Left lobe of liver (tissue), 2 donors: ENCODE results near the gene PSD2. TPM values are rescaled to one million over a fixed set of nuclear protein-coding genes. Genes with fewer than 3 reads are reported as not detected.

Experiments
- ATAC-seq: fragments of 200-7000 bp; cut with Tn5 transposase; one replicate; pipeline ENCODE4 v1.9.1; 2020; ENCODE audit warnings: mild to moderate bottlenecking, moderate library complexity
- DNase-seq: peaks from one replicate; pipeline ENCODE4 v3.0.0-alpha.2; 2020; ENCODE audit warnings: low spot score
- total RNA-seq: library from RNA; stranded (reverse); gene quantifications from one replicate; pipeline ENCODE4 v1.2.1, GENCODE V29; 2021
- donor health status: DM: no; HTN: no; CAD: no; lungs with moderate emphysema.
- donor health status: DM: no; HTN: yes; CAD: no.

Gene PSD2
- total RNA-seq, 1 donor from 2014 or later, result 0.08 TPM

DNA sequence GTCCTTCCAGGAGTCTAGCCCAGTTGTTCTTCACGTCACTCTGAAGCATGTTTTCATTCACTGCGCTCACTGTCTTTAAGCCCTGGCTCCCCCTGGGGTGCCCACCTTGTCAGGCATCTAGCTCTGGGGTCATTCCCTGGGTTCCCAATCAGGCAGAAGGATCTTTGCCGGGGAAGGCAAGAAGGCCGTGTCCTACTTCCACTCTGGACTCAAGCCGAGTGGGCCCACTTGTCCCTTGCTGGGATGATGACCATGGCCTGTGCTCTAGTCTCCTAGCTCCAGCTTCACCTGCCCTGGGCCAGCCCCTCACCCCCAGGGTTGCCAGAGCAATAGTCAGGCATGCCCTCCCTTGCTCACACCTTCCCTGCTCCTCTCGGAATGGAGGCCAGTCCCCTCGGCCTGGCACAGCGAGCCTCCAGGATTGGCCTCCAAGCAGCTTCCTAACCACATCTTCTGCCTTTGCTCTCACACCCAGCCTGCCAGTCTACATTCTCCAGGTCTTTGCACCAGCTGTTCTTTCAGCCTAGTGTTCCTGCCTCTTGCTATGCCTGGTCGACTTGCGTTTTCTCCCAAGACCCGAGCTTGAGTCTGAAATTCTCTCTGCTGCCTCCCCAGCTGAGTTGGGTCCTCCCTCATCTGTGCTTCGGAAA lies 32.2 kb upstream of the PSD2 start:
- ATAC-seq, result no peak
- DNase-seq, result no peak

DNA sequence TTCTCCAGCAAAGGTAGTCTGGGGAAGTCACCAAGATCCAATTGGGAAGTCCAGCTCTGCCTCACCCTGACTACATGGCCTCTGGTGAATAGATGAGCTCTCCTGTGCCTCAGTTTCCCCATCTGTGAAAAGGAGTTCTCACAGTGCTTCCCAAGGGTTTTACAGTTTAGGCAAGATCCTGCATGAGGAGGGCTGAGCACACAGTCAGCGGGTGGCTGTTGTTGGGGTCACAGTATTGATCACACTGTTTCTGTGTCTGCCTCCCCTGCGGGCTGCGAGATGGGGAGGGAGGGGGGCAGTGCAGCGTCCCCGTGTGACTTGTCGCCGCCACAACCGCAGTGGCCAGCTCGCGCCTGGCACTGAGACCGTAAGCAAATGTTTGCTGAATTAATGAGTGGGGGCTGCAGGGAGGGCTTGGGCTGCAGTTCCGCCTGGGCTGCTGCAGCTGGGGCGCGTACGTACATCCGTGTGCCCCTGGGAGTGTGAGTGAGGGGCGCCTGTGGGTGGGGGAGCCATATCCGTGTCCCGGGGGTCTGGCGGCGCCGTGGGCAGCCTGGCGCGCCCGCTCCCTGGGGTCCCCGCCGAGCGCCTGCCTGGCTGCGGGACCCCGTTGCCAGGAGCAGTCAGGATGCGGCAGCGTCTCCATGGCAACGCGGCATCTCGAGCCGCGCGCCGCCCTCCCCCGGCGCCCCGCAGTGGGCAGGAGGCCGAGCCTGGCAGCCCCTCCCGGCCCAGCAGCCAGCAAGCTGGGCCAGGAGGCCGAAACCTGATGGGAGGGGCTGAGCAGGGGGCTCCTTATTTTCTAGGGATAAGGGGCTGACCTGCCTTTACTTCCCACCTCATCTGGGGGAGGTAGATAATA lies 31.4 kb upstream of the PSD2 start:
- ATAC-seq, result no peak
- no peak for DNase-seq

DNA sequence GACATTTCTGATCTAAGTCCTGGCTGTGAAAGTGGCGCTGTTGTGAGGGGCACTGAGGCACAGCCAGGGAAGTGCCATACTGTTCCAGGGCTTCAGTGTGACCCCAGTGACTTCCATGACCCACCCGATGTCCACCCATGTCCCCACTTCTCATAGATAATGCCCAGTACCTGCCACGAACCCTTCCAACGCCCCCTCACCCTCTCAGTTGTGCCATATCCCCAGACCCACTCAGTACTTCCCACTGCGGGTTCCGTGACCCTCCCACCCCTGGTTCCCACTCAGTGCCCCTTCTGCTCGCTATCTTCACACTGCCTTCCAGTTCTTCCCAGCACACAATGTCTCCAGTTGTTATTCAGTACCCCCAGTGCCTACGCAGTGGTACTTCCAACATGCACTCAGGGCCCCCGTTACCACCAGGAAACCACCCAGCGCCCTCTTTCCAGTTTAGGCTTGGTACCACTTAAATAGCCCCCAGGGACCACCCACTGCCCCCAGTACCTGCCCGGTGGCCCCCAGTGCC lies 30.7 kb upstream of the PSD2 start:
- no peak for DNase-seq

DNA sequence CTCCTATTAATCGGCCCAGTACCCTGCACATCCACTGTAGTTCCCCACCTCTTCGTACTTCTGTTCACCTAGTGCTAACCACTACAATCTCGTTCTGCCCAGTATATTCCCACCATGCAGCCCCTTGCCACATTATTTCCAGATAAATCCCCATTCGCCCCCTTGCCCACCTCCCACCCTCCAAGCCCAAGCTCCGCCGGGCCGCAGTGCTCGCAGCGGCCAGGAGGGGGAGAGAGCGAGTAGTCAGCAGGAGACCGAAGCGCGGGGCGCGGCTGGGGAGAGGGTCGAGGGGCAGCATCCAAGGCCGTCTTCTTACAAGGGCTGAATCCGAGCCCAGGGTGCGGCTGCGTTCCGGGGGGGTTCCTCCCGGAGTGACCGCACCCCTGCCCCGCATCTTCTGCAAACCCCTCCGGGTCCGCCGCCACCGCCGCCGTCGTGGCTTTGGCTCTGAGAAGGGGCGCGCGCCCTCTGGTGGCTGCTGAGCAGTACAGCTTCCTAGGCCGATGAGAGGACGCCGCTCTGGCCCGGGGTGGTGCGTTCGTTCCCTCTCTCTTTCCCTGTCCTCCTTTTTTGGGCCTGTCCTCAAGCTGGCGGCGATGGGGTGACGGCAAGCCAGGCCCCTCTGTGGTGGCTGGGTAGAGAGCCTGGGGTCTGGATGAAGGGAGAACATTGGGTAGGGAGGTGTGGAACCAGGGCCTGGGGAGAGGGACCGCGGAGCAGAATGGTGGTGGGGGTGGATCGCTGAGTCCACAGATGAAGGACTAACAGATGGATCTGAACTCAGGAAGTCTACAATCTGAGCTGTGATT lies 30.0 kb upstream of the PSD2 start:
- peak; percentile 89 for ATAC-seq
- peak; percentile 79 for DNase-seq

More for the DNA sequence above, 30.7 kb upstream of the PSD2 start:
- ATAC-seq, result no peak

DNA sequence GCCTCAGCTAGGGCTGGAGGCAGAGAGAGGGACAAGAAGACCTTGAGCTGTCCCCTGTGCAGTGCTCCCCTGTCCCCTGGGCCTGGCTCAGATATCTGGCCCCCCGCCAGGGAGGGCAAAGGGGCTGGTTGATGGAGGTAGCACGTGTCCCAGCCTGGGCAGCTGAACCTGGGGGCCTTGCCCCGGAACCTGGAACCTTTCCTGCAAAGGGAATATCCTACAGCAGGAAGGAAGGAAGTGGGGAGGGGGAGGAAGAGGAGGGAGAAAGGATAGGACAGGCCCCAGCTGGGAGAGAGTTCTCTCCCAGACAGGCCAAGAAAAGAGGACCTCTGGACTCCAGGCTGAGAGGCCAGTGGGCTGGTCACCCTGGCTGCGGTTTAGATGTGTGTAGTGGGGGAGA lies 27.6 kb upstream of the PSD2 start:
- peak; percentile 85 for DNase-seq
- ATAC-seq, result peak; percentile 64

DNA sequence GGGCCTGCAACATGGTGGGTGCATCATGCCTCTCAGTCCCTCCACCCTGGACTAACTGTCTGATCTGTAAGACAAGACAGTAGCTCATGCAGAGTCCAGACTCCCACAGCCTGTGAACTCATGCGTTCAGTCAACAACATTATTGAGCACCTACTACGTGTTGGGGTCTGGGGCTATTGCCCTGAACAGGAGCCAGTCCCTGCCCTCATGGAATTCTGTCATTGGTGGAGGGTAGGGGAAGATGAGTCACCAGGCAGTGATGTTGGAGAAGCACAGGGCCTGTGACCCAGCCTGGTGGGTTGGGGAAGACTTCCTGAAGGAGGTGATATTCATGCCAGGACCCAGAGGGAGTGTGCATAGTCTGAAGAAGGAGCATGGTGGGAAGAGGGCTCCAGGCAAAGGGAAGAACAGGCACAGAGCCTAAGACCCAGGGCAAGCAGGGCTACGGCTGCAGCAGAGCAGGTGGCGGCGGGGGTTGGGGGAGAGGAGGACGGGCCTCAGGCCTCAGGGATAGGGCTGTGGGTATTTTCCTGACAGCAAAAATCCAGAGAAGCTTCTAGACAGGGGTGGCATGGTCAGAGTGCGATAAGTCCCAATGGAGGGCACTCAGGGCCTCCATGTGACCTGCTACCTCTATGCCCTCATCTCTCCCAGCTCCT lies 26.7 kb upstream of the PSD2 start:
- ATAC-seq, result no peak
- DNase-seq, result no peak

DNA sequence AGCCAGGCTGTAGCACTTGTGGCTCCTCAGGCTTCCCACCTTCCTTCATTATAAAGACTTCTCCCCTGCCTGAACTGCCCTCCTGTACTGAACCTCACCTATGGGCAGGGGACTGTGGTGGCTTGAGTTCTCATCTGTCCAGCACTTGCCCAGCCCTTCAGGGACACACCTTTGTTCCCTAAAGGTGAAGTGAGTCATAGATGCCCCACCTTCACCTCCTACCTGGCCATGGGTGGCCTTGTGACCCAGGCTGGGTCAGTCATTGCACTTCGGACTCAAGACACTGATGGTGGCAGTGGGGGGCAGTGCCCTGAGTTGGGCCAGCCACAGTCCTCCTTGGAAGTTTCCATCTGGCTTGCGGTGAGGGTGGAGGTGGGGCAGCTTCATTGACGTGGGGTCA lies 26.1 kb upstream of the PSD2 start:
- DNase-seq (no peak), ATAC-seq (no peak)

DNA sequence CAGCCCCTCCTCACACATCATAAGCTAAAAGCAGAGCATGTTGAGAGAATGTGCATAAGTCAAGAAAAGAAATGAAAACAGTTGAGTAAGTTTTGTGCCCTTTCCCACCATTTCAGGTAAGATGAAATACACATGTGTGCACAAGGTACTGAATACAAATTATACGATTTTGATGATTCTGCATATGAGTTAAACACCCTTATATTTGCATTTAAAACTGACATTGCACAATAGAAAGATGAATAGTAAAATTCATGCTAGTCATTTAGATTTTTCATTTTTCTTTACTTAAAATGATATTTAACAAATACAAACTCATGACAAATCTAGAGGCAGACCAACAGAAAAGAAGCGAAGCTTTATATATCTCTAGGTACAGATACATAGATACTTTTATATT lies 24.9 kb upstream of the PSD2 start:
- no peak for ATAC-seq

DNA sequence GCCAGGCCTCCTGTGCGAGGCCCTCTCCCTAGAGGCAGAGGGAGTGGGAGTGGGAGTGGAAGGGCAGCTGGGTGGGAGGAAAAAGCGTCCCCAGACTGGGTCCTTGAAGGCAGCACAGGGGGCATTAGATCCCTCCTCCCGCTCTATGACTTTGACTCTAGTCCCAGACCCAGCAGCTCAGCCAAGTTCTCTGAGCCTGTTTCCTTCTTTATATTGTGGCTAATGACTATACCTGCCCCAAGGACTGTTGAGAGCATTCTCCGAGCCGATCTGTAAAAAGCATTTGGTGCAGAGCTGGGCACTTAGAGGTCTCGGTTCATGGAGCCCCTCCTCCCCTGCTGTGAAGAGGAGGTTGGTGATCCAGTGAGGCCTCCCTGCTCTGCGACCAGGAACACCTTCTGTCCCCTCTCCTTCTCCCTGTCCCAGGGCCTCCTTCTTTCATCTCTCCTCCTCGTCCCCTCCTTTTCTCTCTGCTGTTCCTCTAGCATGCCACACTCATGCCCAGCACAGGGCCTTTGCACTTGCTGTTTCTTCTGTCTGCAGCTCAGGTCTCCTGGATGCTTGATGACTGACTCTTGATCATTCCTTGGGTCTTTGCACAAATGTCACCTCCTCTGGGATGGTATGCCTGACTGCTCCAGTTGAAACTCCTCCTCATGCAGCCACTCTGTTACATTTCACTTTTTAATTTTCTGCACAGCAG lies 23.4 kb upstream of the PSD2 start:
- DNase-seq, result no peak

More for the DNA sequence above, 24.9 kb upstream of the PSD2 start:
- DNase-seq, result no peak

DNA sequence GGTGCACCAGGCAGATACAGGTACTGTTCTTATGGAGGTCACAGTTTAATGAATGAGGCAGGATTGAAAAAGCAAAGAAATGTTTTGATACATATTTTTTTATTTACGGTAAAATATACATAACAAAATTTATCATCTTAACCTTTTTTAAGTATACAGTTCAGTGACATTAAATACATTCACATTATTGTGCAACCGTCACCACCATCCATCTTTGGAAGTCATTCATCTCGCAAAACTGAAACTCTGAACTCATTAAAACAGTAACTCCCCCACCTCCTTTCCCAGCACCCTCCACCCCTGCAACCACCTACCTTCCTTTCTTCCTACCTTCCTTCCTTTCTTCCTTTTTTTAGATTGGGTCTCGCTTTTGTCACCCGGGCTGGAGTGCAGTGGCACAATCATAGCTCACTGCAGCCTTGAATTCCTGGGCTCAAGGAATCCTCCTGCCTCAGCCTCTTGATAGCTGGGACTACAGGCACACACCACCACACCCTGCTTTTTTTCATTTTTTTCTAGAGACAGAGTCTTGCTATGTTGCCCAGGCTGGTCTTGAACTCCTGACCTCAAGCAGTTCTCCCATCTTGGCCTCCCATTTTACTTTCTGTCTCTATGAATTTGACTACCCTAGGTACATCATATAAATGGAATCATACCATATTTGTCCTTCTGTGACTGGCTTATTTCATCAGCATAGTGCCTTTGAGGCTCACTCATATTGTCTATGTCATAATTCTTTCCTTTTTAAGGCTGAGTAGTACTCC lies 22.5 kb upstream of the PSD2 start:
- DNase-seq (no peak), ATAC-seq (no peak)

More for the DNA sequence above, 23.4 kb upstream of the PSD2 start:
- ATAC-seq, result no peak

DNA sequence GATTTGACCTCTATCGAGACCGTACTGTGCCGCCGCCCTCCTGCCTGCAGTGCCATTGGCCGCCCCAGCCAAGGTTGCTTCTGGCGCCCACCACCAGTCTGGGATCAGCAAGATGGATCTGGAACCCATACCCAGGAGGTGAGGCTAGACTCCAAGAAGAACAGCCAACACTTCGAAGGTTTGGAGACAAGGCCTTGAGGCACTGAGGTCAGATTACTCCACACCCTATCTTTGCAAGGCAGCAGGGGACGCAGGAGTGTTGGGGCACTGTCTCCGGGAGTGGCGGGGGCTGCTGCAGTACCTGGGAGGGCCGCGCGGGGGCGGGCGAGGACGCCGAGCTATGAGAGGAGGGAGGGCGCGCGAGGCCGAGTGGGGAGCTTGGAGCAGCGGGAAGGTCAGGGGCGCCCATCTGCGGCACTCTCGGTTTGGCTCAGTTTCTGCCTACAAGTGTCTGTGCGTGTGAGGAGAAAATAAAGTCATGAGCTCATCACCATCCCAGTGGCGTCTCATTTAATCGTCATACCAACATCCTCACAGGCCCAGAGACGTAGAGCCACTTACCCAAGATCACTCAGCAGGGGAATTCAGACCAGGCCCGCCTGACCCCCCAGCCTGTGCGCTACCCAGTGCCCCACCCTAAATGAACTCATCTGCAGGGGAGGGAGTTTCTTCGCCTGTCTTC lies 20.5 kb upstream of the PSD2 start:
- peak; percentile 65 for DNase-seq
- peak; percentile 94 for ATAC-seq

DNA sequence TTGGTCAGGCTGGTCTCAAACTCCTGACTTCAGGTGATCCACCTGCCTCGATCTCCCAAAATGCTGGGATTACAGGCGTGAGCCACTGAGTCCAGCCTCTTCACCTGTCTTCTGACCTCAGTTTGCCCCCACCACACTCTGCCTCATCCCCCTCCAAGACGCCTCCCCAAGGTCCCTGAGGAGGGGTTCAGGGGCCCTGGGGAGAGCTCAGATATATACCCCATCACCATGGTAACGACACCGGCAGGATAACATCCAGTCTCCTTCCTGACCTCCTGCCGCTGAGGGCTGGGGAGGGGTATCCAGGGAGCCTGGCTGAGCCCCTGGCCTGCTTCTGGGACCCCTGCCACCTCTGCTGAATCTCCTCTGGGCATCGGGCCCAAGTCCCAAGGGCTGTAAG lies 19.7 kb upstream of the PSD2 start:
- no peak for ATAC-seq

DNA sequence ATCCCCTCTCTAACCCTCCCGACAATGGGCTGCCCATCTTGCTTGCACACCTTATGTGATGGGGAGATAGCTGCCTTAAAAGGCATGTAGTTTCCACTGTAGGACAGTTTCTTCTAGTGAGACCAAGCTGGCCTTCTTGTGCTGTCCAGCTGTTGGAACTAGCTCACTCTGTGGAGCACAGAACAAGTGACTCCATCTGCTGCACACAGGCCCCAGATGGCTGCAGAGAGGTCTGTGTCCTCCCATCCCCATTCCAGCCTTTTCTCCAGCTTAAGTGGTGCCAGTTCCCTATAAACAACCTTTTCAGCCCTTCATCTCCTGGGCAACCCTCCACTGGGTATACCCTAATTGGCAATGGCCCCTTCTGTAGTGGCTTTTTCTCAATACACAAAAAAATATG lies 18.7 kb upstream of the PSD2 start:
- DNase-seq (no peak), ATAC-seq (no peak)

More for the DNA sequence above, 19.7 kb upstream of the PSD2 start:
- no peak for DNase-seq

DNA sequence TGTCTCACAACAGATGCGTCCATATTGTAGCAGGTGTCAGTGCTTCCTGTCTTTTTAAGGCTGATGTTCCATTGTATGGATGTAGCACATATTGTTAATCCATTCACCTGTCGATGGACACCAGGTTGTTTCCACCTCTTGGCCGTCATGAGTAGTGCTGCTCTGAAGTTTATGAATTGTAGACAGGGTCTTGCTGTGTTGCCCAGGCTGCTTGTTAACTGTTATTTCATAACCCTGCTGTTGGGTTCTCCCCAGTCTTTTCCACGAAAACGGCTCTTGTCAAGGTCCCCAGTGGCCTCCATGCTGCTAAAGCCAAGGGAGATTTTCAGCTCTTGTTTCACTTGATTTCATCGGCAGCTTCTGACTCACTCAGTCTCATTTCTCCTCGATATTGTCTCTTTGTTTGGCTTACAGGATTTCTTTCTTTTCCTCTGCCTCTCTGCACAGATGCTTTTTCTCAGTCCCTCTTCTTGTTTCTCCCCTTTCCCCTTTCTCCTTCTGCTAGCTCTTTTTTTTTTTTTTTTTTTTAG lies 12.1 kb upstream of the PSD2 start:
- DNase-seq (no peak), ATAC-seq (no peak)

DNA sequence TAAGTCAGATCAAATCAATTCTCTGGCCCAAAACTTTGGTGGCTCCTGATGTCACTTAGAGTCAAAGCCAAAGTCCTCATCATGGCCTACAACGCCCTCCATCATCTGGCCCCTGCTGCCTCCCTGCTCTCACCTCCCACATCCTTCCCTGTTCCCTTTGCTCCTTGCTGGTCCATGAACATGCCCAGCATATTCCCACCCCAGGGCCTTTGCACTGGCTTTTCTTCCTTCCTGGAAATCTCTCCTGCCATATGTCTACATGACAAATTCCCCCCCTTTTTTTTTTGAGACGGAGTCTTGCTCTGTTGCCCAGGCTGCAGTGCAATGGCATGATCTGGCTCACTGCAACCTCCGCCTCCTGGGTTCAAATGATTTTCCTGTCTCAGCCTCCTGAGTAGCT lies 11.1 kb upstream of the PSD2 start:
- ATAC-seq, result no peak
- no peak for DNase-seq

DNA sequence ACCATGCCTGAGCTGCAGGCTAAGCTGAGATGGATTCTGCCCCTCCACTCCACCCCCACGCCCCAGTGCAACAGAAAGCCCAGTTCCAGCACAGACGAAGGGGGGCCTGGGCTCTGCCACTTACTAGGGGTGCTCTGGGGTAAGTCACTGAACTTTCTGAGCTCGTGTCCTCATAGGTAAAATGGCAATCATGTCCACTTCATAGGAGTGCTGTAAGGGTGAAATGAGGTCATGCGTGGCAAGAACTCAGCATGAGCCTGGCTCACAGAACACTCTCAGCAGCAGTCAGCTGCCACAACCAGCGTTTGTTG lies 8.4 kb upstream of the PSD2 start:
- DNase-seq, result no peak
- ATAC-seq, result no peak

DNA sequence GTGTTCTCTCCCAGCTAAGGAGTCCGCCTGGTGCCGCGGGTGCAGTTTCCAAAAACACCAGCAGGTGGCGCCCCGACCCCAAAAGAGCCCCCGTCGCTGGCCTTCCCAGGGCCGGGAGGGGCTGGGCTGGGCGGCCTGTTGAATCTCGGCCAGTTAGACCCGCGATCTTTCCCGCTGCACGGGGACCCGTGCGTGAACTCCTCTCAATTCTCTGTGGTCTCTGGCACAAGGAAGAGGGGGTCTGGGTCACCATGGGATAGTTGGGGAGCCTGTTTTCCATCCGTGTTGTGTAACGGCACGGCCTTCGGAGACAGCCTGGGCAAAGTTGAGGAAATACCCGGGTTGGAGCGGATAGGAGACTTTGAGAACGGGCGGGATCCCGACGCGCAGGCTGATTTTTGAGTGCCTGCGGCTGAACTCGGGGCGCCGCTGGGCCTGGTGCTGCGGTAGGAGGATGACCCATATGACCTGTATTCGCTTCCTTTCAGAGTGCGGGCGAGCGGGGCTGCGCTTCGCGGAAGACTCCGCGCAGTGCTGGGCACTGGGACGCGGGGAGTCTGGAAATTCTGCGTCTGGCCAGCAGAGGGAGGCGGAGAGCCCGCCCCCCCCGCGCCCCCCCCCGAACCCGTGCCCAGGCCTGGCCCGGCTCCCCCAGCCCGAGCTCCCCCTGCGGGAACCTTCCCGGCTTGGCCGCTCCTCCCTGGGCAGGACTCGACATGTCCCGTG lies 7.9 kb upstream of the PSD2 start:
- peak; percentile 87 for DNase-seq
- peak; percentile 95 for ATAC-seq

DNA sequence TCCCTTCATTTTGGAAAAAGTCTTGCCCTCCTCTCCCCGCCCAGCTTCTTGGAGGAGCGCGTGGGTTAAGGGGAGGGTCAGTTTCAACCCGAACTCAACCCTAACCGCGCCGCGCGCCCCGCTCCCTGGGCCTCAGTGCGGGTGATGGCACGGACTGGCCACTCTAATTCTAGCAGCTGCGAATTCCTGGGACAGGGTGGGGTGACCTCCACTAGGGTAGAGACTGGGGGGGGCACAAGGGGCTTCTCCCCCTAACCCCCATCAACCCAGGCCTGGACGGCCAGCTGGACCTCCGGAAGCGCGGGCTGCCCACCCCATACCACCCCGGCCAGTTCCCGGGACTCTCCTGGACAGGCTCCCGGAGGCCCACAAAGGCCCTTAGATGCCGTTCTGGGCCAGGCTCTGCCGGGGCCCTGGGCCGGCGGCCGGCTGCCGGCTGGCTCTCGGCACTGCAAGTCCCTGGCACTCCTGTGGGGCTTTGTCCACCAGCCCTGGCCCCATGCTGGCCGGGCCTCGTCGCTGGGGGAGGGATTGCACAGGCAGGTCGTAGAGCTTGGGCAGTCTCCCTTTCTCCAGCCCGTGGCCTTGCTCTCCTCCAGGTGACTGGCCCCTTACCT lies 7.2 kb upstream of the PSD2 start:
- ATAC-seq (no peak), DNase-seq (no peak)
